ENCODE data around the gene DIDO1.

DIDO1 gene

DNA sequence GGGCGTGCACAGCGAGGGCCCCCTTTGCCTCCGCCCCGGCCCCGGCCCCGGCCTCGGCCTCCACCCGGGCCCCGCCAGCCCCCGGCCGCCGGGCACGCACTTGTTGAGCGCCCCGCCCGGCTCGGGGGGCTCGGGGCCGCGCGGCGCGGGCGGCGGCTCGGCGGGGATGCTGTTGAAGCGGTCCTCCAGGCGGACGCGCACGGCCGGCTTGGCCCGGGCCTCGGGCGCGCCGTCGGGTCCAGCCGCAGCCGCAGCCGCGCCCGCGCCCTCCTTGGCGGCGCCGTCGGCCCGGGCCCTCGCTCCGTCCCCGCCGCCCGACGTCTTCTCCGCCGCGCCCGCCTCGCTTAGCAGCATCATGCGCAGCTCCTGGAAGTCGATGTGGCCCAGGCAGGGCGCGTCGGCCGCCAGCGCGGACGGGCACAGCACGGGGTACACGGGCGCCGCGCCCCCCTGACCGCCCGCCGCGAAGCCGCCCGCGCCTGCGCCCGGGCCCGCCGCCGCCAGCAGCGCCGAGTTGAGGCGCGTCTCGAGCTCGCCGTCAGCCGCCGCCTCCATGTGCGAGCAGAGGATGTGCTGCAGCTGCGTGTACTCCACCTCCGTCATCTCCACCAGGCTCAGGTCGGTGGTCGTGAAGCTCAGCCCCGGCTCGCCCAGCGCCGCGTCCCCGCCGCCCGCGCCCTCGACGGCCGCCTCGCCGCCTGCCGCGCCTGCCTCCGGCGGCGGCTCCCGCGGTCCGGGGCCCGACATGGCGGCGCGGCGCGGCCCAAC is 65.2 kb downstream of the DIDO1 start:
- H3K4me3 ChIP-seq, result peak overlapping the region; percentile 87
- no peak for DNase-seq (ENCODE audit: low spot score)
- TF ChIP-seq, protein P1, sequence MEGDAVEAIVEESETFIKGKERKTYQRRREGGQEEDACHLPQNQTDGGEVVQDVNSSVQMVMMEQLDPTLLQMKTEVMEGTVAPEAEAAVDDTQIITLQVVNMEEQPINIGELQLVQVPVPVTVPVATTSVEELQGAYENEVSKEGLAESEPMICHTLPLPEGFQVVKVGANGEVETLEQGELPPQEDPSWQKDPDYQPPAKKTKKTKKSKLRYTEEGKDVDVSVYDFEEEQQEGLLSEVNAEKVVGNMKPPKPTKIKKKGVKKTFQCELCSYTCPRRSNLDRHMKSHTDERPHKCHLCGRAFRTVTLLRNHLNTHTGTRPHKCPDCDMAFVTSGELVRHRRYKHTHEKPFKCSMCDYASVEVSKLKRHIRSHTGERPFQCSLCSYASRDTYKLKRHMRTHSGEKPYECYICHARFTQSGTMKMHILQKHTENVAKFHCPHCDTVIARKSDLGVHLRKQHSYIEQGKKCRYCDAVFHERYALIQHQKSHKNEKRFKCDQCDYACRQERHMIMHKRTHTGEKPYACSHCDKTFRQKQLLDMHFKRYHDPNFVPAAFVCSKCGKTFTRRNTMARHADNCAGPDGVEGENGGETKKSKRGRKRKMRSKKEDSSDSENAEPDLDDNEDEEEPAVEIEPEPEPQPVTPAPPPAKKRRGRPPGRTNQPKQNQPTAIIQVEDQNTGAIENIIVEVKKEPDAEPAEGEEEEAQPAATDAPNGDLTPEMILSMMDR (IDR thresholded peaks at IDR 0.05), result no peak
- H3K27ac ChIP-seq, result peak overlapping the region in 1 of 2 donors; percentile 70

DNA sequence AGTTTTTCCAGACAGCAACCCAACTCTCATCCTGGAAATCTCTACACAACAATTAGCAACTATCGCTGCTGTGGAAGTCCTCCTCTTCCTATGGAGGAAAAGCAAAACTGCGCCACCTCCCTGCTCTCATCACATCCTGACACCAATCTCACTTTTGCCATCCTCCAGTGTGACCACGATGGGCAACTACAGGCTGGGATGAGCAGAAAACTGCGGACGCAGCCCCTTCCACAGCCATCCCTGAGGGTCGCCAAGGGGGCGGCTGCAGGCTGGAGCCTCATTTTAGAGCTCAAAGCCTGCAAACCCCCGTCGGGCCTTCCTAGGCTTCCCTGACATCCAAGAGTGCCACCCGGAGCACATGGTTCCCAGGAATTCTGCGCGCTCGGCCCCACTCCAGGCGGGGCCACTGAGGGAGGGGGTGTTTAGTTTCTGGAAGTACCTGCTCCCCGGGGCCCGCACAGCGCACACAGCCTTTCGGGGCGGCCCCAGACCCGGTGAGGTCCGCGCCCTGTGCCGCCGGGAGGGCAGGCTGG is 65.8 kb downstream of the DIDO1 start:
- Histone ChIP-seq H3K4me3 (peak overlapping the region; percentile 87), H3K27ac (no peak overlapping the region)
- TF ChIP-seq, protein P1 (IDR thresholded peaks at IDR 0.05), result no peak
- no peak for DNase-seq (ENCODE audit: low spot score)

DNA sequence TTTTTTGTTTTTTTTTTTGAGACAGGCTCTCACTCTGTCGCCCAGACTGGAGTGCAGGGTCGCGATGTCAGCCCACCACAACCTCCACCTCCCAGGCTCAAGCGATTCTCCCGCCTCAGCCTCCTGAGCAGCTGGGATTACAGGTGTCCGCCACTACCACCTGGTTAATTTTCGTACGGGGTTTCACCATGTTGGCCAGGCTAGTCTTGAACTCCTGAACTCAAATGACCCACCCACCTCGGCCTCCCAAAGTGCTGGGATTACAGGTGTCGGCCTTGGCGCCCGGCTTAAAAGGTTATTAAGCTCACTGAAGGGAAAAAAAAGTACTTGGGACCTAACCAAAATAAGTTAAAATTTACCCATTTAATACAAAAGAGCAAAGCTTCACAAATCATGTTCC is 66.6 kb downstream of the DIDO1 start:
- no peak overlapping the region for H3K4me3 ChIP-seq

DNA sequence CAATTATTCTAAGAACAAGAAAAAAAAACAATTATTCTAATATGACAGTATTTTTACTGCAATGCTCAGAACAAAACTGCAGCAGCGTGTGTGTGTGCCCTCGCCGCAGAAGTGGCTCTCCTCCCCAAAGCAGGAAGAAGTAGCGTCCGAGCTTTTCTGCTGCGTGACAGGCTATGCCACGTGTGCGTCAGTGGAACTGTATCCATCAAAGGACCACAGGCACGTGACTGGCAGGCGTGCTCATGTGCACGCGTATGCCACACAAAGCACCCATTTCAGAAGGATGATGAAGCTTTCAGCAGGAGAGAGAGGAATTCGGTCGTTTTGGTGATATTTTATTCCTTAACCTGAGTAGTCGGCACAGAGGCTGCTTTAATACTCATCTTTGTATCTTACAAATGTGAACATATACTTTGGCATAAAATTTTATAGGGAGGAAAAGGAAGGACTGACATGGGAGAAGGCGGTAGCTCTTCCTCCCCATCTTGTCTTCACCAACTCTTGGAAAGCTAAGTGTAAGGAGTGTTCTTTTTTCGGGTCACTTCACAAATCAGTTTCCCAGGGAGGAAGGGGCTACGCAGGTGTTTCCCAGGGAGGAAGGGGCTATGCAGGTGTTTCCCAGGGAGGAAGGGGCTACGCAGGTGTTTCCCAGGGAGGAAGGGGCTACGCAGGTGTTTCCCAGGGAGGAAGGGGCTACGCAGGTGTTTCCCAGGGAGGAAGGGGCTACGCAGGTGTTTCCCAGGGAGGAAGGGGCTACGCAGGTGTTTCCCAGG is 68.1 kb downstream of the DIDO1 start:
- no peak overlapping the region for H3K27ac ChIP-seq
- no peak for DNase-seq (ENCODE audit: low spot score)
- TF ChIP-seq, protein P1 (IDR thresholded peaks at IDR 0.05), result no peak
- no peak overlapping the region for H3K4me3 ChIP-seq

More for the DNA sequence above, 66.6 kb downstream of the DIDO1 start:
- no peak for DNase-seq (ENCODE audit: low spot score)
- TF ChIP-seq, protein P1 (IDR thresholded peaks at IDR 0.05), result no peak
- no peak overlapping the region for H3K27ac ChIP-seq

DNA sequence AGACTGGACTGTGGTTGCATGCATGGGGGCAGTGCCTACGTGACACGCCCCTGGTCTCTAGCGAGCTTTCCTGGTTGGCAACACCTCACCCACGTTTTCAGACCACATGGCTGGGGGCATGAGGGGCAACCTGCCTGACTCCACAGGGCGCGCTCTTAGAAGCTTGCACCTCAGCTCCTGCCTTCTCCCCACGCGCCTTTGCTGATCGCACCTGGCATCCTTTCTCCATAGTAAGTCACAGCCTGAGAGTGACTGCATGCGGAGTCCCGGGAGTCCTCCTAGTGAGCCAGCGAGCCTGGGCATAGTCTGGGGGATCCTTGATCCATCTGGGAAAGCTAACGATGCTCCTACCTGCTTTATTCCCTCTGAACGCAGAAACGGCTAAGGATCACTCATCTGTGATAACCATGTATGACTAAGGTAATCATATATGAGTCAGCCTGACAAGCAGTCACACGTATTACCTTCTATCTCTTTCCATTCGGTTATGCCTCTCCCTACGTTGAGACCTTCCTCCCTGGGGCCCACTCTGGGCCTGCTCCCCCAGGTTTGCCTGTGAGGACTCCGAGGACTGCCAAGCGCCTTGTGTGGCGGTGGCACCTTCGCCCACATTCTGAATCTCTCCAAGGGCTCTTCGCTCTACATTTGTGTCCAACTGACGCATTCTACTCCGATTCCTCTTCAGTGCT is 69.2 kb downstream of the DIDO1 start:
- H3K4me3 ChIP-seq, result no peak overlapping the region
- TF ChIP-seq, protein P1 (IDR thresholded peaks at IDR 0.05), result no peak
- no peak for DNase-seq (ENCODE audit: low spot score)
- H3K27ac ChIP-seq, result no peak overlapping the region

DNA sequence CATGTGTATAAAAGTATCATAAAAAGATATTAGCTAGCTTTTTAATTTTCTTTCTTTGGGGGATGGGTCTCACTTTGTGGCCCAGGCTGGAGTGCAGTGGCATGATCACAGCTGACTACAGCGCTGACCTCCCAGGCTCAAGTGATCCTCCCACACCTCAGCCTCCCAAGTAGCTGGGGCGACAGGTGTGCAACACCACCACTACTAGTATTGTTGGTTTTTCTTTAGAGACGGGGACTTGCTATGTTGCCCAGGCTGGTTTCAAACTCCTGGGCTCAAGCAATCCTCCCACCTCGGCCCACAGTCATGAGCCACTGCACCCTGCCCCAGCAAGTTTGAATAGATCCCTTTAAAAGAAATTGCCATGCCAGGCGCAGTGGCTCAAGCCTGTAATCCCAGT is 71.2 kb downstream of the DIDO1 start:
- DNase-seq (ENCODE audit: low spot score), result no peak
- TF ChIP-seq, protein P1 (IDR thresholded peaks at IDR 0.05), result no peak
- Histone ChIP-seq H3K4me3 (no peak overlapping the region), H3K27ac (no peak overlapping the region)

All from coronary artery (tissue), 2 donors.